Calu3 (cell line): ENCODE measurements around the gene SORBS1. TPM values are rescaled to one million over a fixed set of nuclear protein-coding genes. Genes with fewer than 3 reads are reported as not detected.

ENCODE experiments used
- BruUV-seq: library from RNA; stranded (reverse); fragments of 400-500 nt; replicated peaks from 2 replicates; lab custom pipeline; 2021; lab: Mats Ljungman, UMichigan
- CTCF ChIA-PET: fragments of 300-600 bp; sonication (Branson Sonifier 250); formaldehyde crosslinking; loops from one replicate; lab custom pipeline; 2022; ENCODE audit warnings: antibody characterized with exemption; lab: Charles Lee
- DNase-seq: peaks from one replicate; pipeline ENCODE4 v3.0.0; 2022
- H3K27ac Mint-ChIP-seq: one replicate; pipeline ENCODE4 v1.8.0; 2022; ENCODE audit warnings: mixed read lengths; ENCODE audit not compliant: unreplicated experiment
- H3K27me3 Mint-ChIP-seq: one replicate; pipeline ENCODE4 v1.8.0; 2022; ENCODE audit warnings: mixed read lengths; ENCODE audit not compliant: unreplicated experiment
- H3K36me3 Mint-ChIP-seq: one replicate; pipeline ENCODE4 v1.8.0; 2022; ENCODE audit warnings: mild to moderate bottlenecking, moderate library complexity, mixed read lengths; ENCODE audit not compliant: insufficient read depth, unreplicated experiment
- H3K4me1 Mint-ChIP-seq: one replicate; pipeline ENCODE4 v1.8.0; 2022; ENCODE audit warnings: mild to moderate bottlenecking, low read depth, mixed read lengths; ENCODE audit not compliant: unreplicated experiment
- H3K4me3 Mint-ChIP-seq: one replicate; pipeline ENCODE4 v1.8.0; 2022; ENCODE audit warnings: mild to moderate bottlenecking, low read depth, moderate library complexity, mixed read lengths; ENCODE audit not compliant: unreplicated experiment
- H3K9me3 Mint-ChIP-seq: one replicate; pipeline ENCODE4 v1.8.0; 2022; ENCODE audit warnings: low read depth, mixed read lengths; ENCODE audit not compliant: unreplicated experiment
- CTCF ChIP-seq: fragments of 200-600 bp; IDR thresholded peaks from one replicate; pipeline ENCODE4 v1.8.0; 2022; ENCODE audit warnings: antibody characterized with exemption; ENCODE audit not compliant: unreplicated experiment
- intact Hi-C: fragments of 100-400 bp; cut with micrococcal nuclease; formaldehyde crosslinking; loops from one replicate; pipeline ENCODE4 v1.10.0; 2022; ENCODE audit not compliant: unreplicated experiment
- total RNA-seq: library from RNA; stranded (reverse); gene quantifications from 2 replicates; pipeline ENCODE4 v1.2.3, GENCODE V29; 2022

Gene SORBS1
- total RNA-seq, 1 experiment from 2014 or later = 2.8 TPM

- H3K4me3 Mint-ChIP-seq = no peak overlapping the region
- peaks cover 6% of the 10 kb centered on the region for H3K36me3 Mint-ChIP-seq
- H3K4me1 Mint-ChIP-seq = peaks cover 8% of the 10 kb centered on the region
- no TSS peak for BruUV-seq
- DNase-seq = no peak
- H3K9me3 Mint-ChIP-seq = no peaks in the 10 kb centered on the region
- H3K27me3 Mint-ChIP-seq = peaks cover 12% of the 10 kb centered on the region
- CTCF ChIA-PET = interaction anchor here (0.6 kb wide), 1 partner anchor 1157 kb away, joined by 7 read pairs; no protein-coding TSS in a partner anchor
- H3K27ac Mint-ChIP-seq = no peak overlapping the region
- intact Hi-C loops = no loop called here
- no peak for TF ChIP-seq CTCF
Observed at GRCh38 chr10:95566136-95566535, 5.0 kb upstream of the SORBS1 start.

GRCh38 chr10:95565336-95565735 lies 4.2 kb upstream of the SORBS1 start:
- intact Hi-C loops = no loop called here
- CTCF ChIA-PET = no interaction called here
- Mint-ChIP-seq H3K36me3 (peaks cover 14% of the 10 kb centered on the region), H3K27me3 (peaks cover 17% of the 10 kb centered on the region), H3K27ac (no peak overlapping the region), H3K9me3 (no peaks in the 10 kb centered on the region), H3K4me1 (peaks cover 8% of the 10 kb centered on the region), H3K4me3 (no peak overlapping the region)
- DNase-seq = no peak
- no peak for TF ChIP-seq CTCF
- BruUV-seq = no TSS peak

GRCh38 chr10:95564291-95564690 lies 3.1 kb upstream of the SORBS1 start:
- no peak overlapping the region for H3K4me3 Mint-ChIP-seq
- BruUV-seq = no TSS peak
- CTCF ChIA-PET = no interaction called here

GRCh38 chr10:95562341-95562965 lies 1.3 kb upstream of the SORBS1 start:
- Mint-ChIP-seq H3K27ac (no peak overlapping the region), H3K9me3 (no peaks in the 10 kb centered on the region), H3K36me3 (peaks cover 14% of the 10 kb centered on the region), H3K27me3 (peaks cover 46% of the 10 kb centered on the region), H3K4me3 (no peak overlapping the region), H3K4me1 (peaks cover under 1% of the 10 kb centered on the region)
- CTCF ChIA-PET = no interaction called here
- BruUV-seq = no TSS peak
- TF ChIP-seq CTCF = no peak
- intact Hi-C loops = no loop called here
- DNase-seq = no peak

More at GRCh38 chr10:95564291-95564690, 3.1 kb upstream of the SORBS1 start:
- no peak for DNase-seq
- Mint-ChIP-seq H3K9me3 (no peaks in the 10 kb centered on the region), H3K36me3 (peaks cover 14% of the 10 kb centered on the region), H3K27ac (no peak overlapping the region), H3K27me3 (peaks cover 28% of the 10 kb centered on the region), H3K4me1 (peaks cover 8% of the 10 kb centered on the region)
- intact Hi-C loops = no loop called here
- no peak for TF ChIP-seq CTCF
